GM12801 (cell line): ENCODE measurements around the gene GRIN2C.

Experiments used
- TF ChIP-seq, protein P1 (sequence below): IDR thresholded peaks from one replicate; pipeline ENCODE4 v1.5.1; 2011; ENCODE audit warnings: control low read depth; ENCODE audit not compliant: insufficient read length; ENCODE audit errors: extremely low read depth

The GRIN2C gene

GRCh38 chr17:74815550-74816370 is 43.9 kb downstream of the GRIN2C start:
- TF ChIP-seq, protein P1, sequence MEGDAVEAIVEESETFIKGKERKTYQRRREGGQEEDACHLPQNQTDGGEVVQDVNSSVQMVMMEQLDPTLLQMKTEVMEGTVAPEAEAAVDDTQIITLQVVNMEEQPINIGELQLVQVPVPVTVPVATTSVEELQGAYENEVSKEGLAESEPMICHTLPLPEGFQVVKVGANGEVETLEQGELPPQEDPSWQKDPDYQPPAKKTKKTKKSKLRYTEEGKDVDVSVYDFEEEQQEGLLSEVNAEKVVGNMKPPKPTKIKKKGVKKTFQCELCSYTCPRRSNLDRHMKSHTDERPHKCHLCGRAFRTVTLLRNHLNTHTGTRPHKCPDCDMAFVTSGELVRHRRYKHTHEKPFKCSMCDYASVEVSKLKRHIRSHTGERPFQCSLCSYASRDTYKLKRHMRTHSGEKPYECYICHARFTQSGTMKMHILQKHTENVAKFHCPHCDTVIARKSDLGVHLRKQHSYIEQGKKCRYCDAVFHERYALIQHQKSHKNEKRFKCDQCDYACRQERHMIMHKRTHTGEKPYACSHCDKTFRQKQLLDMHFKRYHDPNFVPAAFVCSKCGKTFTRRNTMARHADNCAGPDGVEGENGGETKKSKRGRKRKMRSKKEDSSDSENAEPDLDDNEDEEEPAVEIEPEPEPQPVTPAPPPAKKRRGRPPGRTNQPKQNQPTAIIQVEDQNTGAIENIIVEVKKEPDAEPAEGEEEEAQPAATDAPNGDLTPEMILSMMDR = no peak

DNA sequence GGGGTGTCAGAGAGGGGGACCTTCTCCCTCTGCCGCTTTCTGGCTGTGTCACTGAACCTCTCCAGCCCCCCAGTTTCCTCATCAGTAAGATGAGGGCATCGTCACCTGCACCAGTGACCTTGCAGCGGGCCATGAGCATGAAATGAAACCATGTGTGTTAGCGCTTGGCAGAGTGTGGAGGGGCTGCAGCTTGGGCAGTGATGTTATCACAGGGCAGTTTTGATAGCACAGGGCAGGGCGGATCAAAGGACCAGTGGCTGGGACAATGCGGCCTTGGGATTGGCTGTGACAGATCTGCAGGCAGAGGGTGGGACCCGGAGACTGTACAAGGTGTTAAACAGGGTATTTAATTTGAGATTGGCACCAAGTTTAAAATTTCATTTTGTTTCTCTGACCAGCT is 44.6 kb downstream of the GRIN2C start:
- TF ChIP-seq, protein P1 = no peak

- TF ChIP-seq, protein P1 = no peak
Observed at GRCh38 chr17:74814453-74814852, 45.2 kb downstream of the GRIN2C start.

- TF ChIP-seq, protein P1 = no peak
Observed at GRCh38 chr17:74812109-74813009, 47.3 kb downstream of the GRIN2C start.

DNA sequence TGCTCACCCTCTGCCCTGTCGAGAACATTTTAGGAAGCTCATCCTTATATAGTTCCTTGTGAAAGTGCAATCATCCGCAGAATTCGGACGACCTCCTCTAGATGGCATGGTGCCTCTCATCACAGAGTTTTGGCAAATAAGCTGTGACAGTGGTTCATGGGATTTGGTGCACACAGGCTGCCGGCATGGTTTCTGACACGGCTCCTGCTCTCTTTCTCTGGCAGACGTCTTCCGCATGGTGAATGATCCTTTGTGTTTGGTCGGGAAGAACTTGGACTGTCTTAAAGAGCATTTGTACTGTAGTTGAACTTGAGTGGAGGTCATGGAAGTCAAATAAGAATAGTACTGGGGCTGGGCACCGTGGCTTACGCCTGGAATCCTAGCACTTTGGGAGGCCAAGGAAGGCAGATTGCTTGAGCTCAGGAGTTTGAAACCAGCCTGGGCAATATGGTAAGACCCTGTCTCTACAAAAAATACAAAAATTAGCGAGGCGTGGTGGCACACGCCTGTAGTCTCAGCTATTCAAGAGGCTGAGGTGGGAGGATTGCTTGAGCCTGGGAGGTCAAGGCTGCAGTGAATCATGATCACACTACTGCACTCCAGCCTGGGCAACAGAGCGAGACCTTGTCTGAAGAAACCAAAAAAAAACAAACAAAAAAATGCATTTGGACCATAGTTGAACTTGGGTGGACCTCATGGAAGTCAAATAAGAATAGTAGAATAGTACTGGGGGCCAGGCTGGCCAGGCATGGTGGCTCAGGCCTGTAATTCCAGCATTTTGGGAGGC is 48.8 kb downstream of the GRIN2C start:
- TF ChIP-seq, protein P1 = no peak

DNA sequence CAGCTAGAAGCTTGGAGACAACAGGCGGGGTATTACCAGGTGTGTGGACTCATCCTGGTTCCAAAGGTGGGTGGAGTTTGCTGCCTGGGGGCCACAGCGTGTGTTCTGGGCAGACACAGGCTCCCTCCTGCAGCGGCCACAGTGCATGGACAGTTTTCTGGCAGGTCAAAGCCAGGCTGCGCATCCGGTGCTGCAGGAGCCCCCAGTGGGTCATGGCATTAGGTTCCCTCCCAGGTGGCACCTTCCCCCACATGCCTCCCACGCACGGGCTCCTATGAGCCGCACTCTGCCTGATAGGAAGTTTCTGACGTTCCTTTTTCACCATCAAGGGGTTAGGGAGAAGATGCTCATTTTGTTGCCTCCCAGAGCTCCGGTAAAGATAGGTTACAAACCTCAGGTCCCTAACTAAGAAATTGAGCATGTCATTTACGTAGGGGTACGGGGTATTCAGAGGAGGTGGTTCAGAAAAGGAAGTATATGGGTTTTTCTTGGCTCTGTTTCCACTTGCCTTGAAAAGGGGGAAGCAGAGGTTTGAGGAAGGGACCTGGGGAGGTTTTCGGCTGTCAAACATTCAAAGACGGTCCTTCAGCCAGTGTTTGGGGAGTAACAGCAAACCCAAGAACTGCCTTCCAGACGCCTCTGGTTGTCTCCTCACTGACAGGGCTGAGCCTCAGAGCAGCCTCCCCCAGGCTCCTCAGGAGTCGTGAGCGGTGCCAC is 50.8 kb downstream of the GRIN2C start:
- TF ChIP-seq, protein P1 = no peak
